Effector memory CD4-positive, alpha-beta T cell (primary cell): Measurements from ENCODE around the gene EMX1.
"Not testable (repeated sequence)": the region's sequence is repeated elsewhere in the genome, so short reads cannot be mapped to it uniquely, and the experiment has no call there.

Source experiments
- DNase-seq, 3 donors: peaks; one replicate each; pipeline ENCODE4 v3.0.0-alpha.2; 2020
- H3K27ac ChIP-seq: 2 replicates; pipeline ENCODE4 v1.7.0; 2013; ENCODE audit warnings: mild to moderate bottlenecking, low read length, moderate library complexity; ENCODE audit not compliant: insufficient read depth, poor library complexity, severe bottlenecking
- H3K27me3 ChIP-seq: replicated peaks from 2 replicates; pipeline ENCODE4 v1.7.0; 2013; ENCODE audit warnings: mild to moderate bottlenecking, low read length; ENCODE audit not compliant: insufficient read depth, control insufficient read depth, poor library complexity, severe bottlenecking
- H3K36me3 ChIP-seq: 2 replicates; pipeline ENCODE4 v1.7.0; 2013; ENCODE audit warnings: mild to moderate bottlenecking, low read length, moderate library complexity; ENCODE audit not compliant: control insufficient read depth, insufficient read depth
- H3K4me1 ChIP-seq: 2 replicates; pipeline ENCODE4 v1.7.0; 2013; ENCODE audit warnings: low read length, mild to moderate bottlenecking; ENCODE audit not compliant: control insufficient read depth, insufficient read depth, poor library complexity, severe bottlenecking
- H3K4me3 ChIP-seq: 2 replicates; pipeline ENCODE4 v1.7.0; 2013; ENCODE audit warnings: low read length, low read depth, mild to moderate bottlenecking; ENCODE audit not compliant: insufficient read depth, poor library complexity, severe bottlenecking
- H3K9me3 ChIP-seq: 2 replicates; pipeline ENCODE4 v1.7.0; 2013; ENCODE audit warnings: mild to moderate bottlenecking, low read length, moderate library complexity; ENCODE audit not compliant: control insufficient read depth

The EMX1 gene

DNA sequence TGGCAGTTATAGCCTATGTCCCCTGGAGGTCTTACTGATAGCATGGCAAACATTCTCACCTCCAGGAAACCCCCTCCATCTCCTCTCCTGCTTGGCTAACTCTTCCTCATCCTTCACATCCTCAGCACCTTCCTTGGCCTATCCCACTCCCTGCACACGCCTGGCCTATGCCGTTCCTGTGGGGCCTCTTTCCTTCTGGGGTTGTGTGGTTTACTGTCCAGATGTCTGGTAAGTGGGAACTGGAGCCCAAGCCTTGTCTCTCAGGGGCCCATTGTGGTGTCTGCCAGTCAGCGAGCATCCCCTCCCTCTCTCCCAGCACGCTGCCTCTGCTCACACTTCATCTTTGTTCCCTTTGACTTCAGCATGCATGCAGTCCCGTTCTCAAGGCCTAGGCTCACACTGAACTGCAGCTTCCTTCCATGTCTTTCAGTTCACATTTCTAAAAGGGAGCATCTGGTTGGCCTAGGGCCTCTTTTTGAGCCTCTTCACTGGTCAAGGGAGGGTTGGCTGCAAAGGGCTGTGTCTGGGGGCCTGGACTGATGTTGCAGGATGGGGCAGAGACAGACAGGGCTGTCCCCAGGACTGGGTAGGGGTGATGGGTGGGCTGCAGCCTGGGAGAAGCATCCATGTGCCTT is 17.0 kb upstream of the EMX1 start:
- Histone ChIP-seq H3K9me3 (no peaks in the 10 kb centered on the region), H3K4me3 (no peak overlapping the region), H3K27ac (no peak overlapping the region), H3K4me1 (no peaks in the 10 kb centered on the region), H3K27me3 (peaks cover 6% of the 10 kb centered on the region), H3K36me3 (no peaks in the 10 kb centered on the region)
- DNase-seq = no peak

DNA sequence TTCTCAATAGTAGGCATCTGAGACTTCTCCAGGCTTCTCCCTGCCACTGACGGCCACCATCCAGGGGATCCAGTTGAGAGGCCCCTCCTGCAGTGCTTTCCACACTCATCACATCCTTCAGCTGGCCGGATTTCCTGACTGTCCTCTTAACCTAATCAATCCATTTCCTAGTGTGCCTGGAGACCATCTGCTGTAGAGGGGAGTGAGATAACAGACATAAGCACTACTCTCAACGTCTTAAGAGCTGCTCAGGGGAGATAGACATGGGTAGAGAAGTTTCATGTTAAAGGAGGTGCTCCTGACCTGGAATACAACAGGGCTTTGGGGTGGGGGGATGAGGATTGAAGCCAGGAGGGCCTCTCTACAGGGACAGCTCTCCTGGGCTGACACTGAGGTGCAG is 15.9 kb upstream of the EMX1 start:
- Histone ChIP-seq H3K4me3 (no peak overlapping the region), H3K36me3 (no peaks in the 10 kb centered on the region), H3K27me3 (no peaks in the 10 kb centered on the region), H3K27ac (no peak overlapping the region), H3K9me3 (no peaks in the 10 kb centered on the region), H3K4me1 (no peaks in the 10 kb centered on the region)
- no peak for DNase-seq

- not testable (repeated sequence) for H3K27ac ChIP-seq, H3K4me1 ChIP-seq, H3K9me3 ChIP-seq, H3K36me3 ChIP-seq, H3K4me3 ChIP-seq, DNase-seq
- peaks cover 19% of the 10 kb centered on the region for H3K27me3 ChIP-seq
These were observed 9.9 kb upstream of the EMX1 start for GRCh38 chr2:72907369-72907768.

GRCh38 chr2:72908741-72909140 is 8.6 kb upstream of the EMX1 start:
- Histone ChIP-seq H3K27me3 (peaks cover 22% of the 10 kb centered on the region), H3K4me3 (no peak overlapping the region), H3K9me3 (no peaks in the 10 kb centered on the region), H3K27ac (no peak overlapping the region), H3K4me1 (no peaks in the 10 kb centered on the region), H3K36me3 (no peaks in the 10 kb centered on the region)
- DNase-seq = no peak

DNA sequence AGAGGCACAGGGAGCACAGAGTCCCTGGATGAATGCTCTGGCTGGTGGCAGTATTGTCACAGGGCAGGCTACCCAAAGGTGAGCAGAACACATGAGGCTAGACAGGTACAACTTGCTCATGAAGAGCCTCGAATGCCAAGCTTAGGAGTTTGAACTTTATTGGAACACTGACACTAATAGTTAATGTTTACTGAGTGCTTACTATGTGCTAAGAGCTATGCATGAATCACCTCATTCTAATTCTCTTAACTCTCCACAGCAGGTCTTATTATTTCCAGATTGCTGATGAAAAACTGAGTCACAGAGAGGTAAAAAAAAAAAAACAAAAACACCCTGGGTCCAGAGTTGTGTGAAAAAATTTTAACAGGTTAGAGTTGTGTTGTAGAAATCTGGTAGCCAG is 6.1 kb upstream of the EMX1 start:
- Histone ChIP-seq H3K4me3 (no peak overlapping the region), H3K9me3 (no peaks in the 10 kb centered on the region), H3K4me1 (peaks cover 19% of the 10 kb centered on the region), H3K27me3 (peaks cover 47% of the 10 kb centered on the region), H3K27ac (no peak overlapping the region), H3K36me3 (no peaks in the 10 kb centered on the region)
- DNase-seq = no peak

GRCh38 chr2:72913486-72914205 is 3.7 kb upstream of the EMX1 start:
- Histone ChIP-seq H3K27me3 (peaks cover 60% of the 10 kb centered on the region), H3K36me3 (no peaks in the 10 kb centered on the region), H3K4me3 (no peak overlapping the region), H3K27ac (no peak overlapping the region), H3K9me3 (no peaks in the 10 kb centered on the region), H3K4me1 (peaks cover 38% of the 10 kb centered on the region)
- DNase-seq = no peak

GRCh38 chr2:72914206-72914559 is 3.1 kb upstream of the EMX1 start:
- Histone ChIP-seq H3K4me1 (peaks cover 41% of the 10 kb centered on the region), H3K27me3 (peaks cover 62% of the 10 kb centered on the region), H3K36me3 (no peaks in the 10 kb centered on the region), H3K4me3 (no peak overlapping the region), H3K27ac (no peak overlapping the region), H3K9me3 (no peaks in the 10 kb centered on the region)
- DNase-seq = no peak

- Histone ChIP-seq H3K4me3 (no peak overlapping the region), H3K36me3 (no peaks in the 10 kb centered on the region), H3K4me1 (peaks cover 45% of the 10 kb centered on the region), H3K27me3 (peaks cover 63% of the 10 kb centered on the region), H3K27ac (no peak overlapping the region), H3K9me3 (no peaks in the 10 kb centered on the region)
- no peak for DNase-seq
These were observed 2.6 kb upstream of the EMX1 start for GRCh38 chr2:72914589-72915319.

DNA sequence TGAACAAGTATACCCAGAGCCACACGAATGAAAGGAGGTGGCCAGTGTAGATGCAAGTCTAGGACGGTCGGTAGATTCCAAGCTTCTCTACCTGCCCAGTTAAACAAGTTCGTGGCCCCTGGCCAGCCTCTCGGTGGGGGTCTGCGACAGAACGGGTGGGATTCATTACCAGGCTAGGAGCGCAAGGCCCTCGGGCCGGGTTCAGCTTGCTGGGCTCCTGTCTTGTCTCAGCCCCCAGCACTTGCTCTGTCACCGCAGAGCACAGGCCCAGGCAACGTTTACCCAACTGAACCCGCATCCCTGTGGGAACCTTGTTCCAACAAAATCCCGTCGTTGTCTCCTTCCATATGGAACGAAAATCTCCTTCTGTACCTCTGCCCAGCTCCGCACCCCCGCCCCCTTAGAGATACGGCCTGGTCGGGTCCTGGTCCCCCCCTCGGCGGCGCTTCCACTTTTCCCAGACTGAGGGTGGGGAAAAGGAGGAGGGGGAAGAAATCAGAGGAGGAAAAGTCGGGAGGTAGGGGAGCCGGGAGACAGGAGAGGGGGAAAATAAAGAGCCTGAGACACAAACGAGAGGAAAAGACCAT is 1.9 kb upstream of the EMX1 start:
- no peaks in the 10 kb centered on the region for H3K9me3 ChIP-seq
- DNase-seq = no peak

More for the DNA sequence above, 1.9 kb upstream of the EMX1 start:
- peaks cover 51% of the 10 kb centered on the region for H3K4me1 ChIP-seq
- no peaks in the 10 kb centered on the region for H3K36me3 ChIP-seq
- H3K4me3 ChIP-seq = peak overlapping the region; percentile 68
- H3K27ac ChIP-seq = no peak overlapping the region
- peaks cover 70% of the 10 kb centered on the region for H3K27me3 ChIP-seq
